NB4 (cell line): ENCODE measurements around the gene ZMAT2.

Experiments
- POLR2A ChIP-seq: IDR thresholded peaks from 2 replicates; pipeline ENCODE4 v1.6.1; 2011; ENCODE audit warnings: mild to moderate bottlenecking; ENCODE audit not compliant: insufficient read length; ENCODE audit errors: extremely low read depth
- TF ChIP-seq, protein P1 (sequence below): IDR thresholded peaks from one replicate; pipeline ENCODE4 v1.5.1; 2012; ENCODE audit warnings: low read depth, low read length

GRCh38 chr5:140664359-140665119 is 35.7 kb upstream of the ZMAT2 start, which contains the start of gene WDR55:
- TF ChIP-seq POLR2A, result peak; percentile 77
- TF ChIP-seq, protein P1, sequence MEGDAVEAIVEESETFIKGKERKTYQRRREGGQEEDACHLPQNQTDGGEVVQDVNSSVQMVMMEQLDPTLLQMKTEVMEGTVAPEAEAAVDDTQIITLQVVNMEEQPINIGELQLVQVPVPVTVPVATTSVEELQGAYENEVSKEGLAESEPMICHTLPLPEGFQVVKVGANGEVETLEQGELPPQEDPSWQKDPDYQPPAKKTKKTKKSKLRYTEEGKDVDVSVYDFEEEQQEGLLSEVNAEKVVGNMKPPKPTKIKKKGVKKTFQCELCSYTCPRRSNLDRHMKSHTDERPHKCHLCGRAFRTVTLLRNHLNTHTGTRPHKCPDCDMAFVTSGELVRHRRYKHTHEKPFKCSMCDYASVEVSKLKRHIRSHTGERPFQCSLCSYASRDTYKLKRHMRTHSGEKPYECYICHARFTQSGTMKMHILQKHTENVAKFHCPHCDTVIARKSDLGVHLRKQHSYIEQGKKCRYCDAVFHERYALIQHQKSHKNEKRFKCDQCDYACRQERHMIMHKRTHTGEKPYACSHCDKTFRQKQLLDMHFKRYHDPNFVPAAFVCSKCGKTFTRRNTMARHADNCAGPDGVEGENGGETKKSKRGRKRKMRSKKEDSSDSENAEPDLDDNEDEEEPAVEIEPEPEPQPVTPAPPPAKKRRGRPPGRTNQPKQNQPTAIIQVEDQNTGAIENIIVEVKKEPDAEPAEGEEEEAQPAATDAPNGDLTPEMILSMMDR, result no peak
